Adipose tissue (tissue), 3 donors: ENCODE measurements around the gene LMAN2. TPM values are rescaled to one million over a fixed set of nuclear protein-coding genes. Genes with fewer than 3 reads are reported as not detected.

ENCODE experiments used
- polyA plus RNA-seq, 3 donors: library from polyadenylated mRNA; stranded (reverse); fragments of 200-250 nt; gene quantifications; one replicate each; pipeline ENCODE4 v1.2.3, GENCODE V29; 2013
- donor health status: healthy with polysubstance abuse.
- donor health status: Bipolar disorder and iron deficiency.
- donor health status: healthy.

The LMAN2 gene
- polyA plus RNA-seq, 3 donors = 100 to 227 (median 155) TPM

Other genes starting within 250 kb of the LMAN2 start
- 1 to 10 TPM; 7.1 to 8.7 (median 8.3) TPM for gene NSD1, start 217.9 kb downstream of the LMAN2 start, polyA plus RNA-seq
- 10 to 100 TPM; 33.7 to 70.7 (median 59.7) TPM for gene RAB24, start 47.9 kb downstream of the LMAN2 start, polyA plus RNA-seq
- 100 to 1,000 TPM in 2 of 3 donors, 10 to 100 TPM in 1; 94.6 to 215 (median 185) TPM for gene PRELID1, start 47.9 kb downstream of the LMAN2 start, polyA plus RNA-seq
- gene MXD3, start 39.8 kb downstream of the LMAN2 start, polyA plus RNA-seq = 10 to 100 TPM in 2 of 3 donors, 1 to 10 TPM in 1; 5.4 to 11.1 (median 10.1) TPM
- 10 to 100 TPM; 10.1 to 17.9 (median 15.9) TPM for gene RGS14, start 6.3 kb upstream of the LMAN2 start, polyA plus RNA-seq
- not detected for gene SLC34A1, start 32.8 kb upstream of the LMAN2 start, polyA plus RNA-seq
- gene PFN3, start 49.0 kb upstream of the LMAN2 start, polyA plus RNA-seq = not detected
- 1 to 10 TPM in 1 of 3 donors, under 1 TPM in 1, not detected in 1; 0.42 to 2.0 TPM for gene F12, start 57.9 kb upstream of the LMAN2 start, polyA plus RNA-seq
- 10 to 100 TPM; 10.8 to 21.5 (median 16.2) TPM for gene GRK6, start 75.0 kb upstream of the LMAN2 start, polyA plus RNA-seq
- gene PRR7, start 95.1 kb upstream of the LMAN2 start, polyA plus RNA-seq = 1 to 10 TPM in 2 of 3 donors, under 1 TPM in 1; 0.34 to 2.7 (median 1.9) TPM
- gene DBN1, start 122.0 kb upstream of the LMAN2 start, polyA plus RNA-seq = 10 to 100 TPM; 10.1 to 85.7 (median 45.1) TPM
- gene PDLIM7, start 145.9 kb upstream of the LMAN2 start, polyA plus RNA-seq = 100 to 1,000 TPM in 1 of 3 donors, 10 to 100 TPM in 2; 10.5 to 105 (median 54.0) TPM
- gene DOK3, start 158.2 kb upstream of the LMAN2 start, polyA plus RNA-seq = 10 to 100 TPM in 2 of 3 donors, 1 to 10 TPM in 1; 5.2 to 17.7 (median 15.1) TPM
- gene DDX41, start 165.3 kb upstream of the LMAN2 start, polyA plus RNA-seq = 10 to 100 TPM; 45.8 to 77.4 (median 77.2) TPM
- gene FAM193B, start 202.9 kb upstream of the LMAN2 start, polyA plus RNA-seq = 100 to 1,000 TPM in 1 of 3 donors, 10 to 100 TPM in 2; 61.5 to 201 (median 72.5) TPM
- 100 to 1,000 TPM in 2 of 3 donors, 10 to 100 TPM in 1; 67.5 to 185 (median 118) TPM for gene TMED9, start 240.5 kb upstream of the LMAN2 start, polyA plus RNA-seq
- 10 to 100 TPM; 21.6 to 45.4 (median 23.8) TPM for gene B4GALT7, start 248.5 kb upstream of the LMAN2 start, polyA plus RNA-seq